Epithelial cell of umbilical artery (primary cell): Measurements from ENCODE around the gene DDX20. TPM values are rescaled to one million over a fixed set of nuclear protein-coding genes. Genes with fewer than 3 reads are reported as not detected.

Experiments
- total RNA-seq: library from RNA; depleted of rRNA; stranded (reverse); fragments of >200 nt; gene quantifications from 2 replicates; pipeline ENCODE4 v1.2.3, GENCODE V29; 2014

The DDX20 gene
- 19.2 and 25.7 TPM in 2 replicates for total RNA-seq

GRCh38 chr1:111755331-111756123 is at the start of gene DDX20:
Gene DDX20 (plus strand): TSS chr1:111755901. CDS start chr1:111755925, 24 bp downstream.

DNA sequence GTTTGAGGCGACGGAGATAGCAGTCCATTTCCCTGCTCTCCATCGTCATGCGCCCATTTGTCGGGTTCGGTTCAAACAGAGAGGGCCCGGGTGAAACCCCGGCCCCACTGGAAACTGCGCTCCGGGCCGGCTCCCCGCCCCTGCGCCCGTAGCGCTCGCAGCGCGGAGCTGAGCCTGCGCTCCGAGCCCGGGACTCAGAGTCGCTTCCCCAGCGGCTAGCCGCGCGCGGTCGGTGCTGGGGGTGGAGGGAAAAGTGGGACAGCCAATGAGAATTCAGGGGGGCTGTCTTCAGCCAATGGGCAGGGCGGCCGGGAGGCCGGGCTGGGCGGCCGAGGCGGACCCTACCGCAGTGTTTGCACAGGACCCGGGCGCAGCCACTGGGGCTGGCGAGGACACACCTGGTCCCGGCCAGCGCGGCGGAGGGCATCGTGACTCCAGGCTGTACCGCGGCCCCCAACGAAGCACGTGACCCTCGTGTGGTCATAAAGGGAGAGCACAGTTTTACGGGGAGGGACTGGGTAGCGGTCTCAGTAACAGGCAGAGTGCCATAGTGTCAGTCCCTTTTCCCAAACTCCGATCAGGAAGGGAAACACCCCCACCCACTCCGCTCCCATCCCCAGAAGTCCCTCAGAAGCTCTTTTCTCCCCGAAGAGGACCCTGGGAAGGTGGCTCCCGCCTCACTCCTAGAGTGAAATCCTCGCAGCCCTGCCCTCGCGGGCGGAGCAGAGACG is 16.3 kb upstream of the DDX20 start, which contains the start of gene INKA2:
TSS of gene INKA2 (minus strand) at position 202 of the 731 bp plus-strand sequence. CDS start at position 49, 153 bp downstream.

Other genes with a start within 250 kb of the DDX20 start
- gene RAP1A, start 136.1 kb upstream of the DDX20 start, total RNA-seq: 16.9 and 19.3 TPM in 2 replicates
- gene INKA2, start 16.5 kb upstream of the DDX20 start, total RNA-seq: 1.9 and 2.4 TPM in 2 replicates
- gene KCND3, start 233.8 kb downstream of the DDX20 start, total RNA-seq: not detected in 2 replicates